PC-9 (cell line): ENCODE measurements around the gene ZBTB7C.

ENCODE experiments used
- EZH2 ChIP-seq: fragments of 200-600 bp; sonication (generic); IDR thresholded peaks from 2 replicates; pipeline ENCODE4 v1.8.0; 2017; ENCODE audit warnings: antibody characterized with exemption, low read depth
- TF ChIP-seq, protein P1 (sequence below): fragments of 200-600 bp; sonication (generic); conservative IDR thresholded peaks from 2 replicates; pipeline ENCODE4 v1.6.1; 2017; ENCODE audit warnings: mixed run types, antibody characterized with exemption, mild to moderate bottlenecking, moderate library complexity

DNA sequence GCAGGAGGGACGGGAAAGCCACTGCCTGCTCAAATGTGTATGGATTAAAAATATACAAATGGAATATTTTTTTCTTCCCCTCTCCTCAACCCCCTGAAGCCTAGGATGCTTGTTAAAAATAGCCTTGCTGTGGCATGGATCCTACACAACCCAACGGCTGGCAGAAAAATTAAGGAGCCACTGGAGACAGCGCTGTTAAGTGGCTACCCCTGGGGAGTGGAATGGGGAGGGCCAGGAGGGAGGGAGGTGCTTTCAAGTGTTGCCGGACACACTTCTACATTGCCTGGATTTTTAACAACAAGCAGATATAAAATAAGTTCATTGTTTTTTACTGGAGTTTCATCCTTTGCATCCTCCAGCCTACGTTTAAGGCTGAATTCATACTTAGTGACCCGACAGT is 66.6 kb downstream of the ZBTB7C start:
- TF ChIP-seq, protein P1, sequence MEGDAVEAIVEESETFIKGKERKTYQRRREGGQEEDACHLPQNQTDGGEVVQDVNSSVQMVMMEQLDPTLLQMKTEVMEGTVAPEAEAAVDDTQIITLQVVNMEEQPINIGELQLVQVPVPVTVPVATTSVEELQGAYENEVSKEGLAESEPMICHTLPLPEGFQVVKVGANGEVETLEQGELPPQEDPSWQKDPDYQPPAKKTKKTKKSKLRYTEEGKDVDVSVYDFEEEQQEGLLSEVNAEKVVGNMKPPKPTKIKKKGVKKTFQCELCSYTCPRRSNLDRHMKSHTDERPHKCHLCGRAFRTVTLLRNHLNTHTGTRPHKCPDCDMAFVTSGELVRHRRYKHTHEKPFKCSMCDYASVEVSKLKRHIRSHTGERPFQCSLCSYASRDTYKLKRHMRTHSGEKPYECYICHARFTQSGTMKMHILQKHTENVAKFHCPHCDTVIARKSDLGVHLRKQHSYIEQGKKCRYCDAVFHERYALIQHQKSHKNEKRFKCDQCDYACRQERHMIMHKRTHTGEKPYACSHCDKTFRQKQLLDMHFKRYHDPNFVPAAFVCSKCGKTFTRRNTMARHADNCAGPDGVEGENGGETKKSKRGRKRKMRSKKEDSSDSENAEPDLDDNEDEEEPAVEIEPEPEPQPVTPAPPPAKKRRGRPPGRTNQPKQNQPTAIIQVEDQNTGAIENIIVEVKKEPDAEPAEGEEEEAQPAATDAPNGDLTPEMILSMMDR = no peak
- TF ChIP-seq EZH2 = no peak
